Activated T-helper 2 cell treated with anti-CD3 and anti-CD28 coated beads, Interferon-gamma antibody, Interleukin-2, Interleukin-4, amounts not matched to agents 10 μg/mL and 5 μg/mL and 100 μg/mL, durations not matched to agents 14 hours and 24 hours and 36 hours (primary cell): ENCODE measurements around the gene GJC1. TPM values are rescaled to one million over a fixed set of nuclear protein-coding genes. Genes with fewer than 3 reads are reported as not detected.

ENCODE experiments used
- DNase-seq: peaks from one replicate; pipeline ENCODE4 v3.0.0; 2021; ENCODE audit warnings: low spot score
- H3K27ac Mint-ChIP-seq: one replicate; pipeline ENCODE4 v1.8.0; 2021; ENCODE audit warnings: mixed read lengths
- H3K27me3 Mint-ChIP-seq: one replicate; pipeline ENCODE4 v1.8.0; 2021; ENCODE audit warnings: low read depth, mixed read lengths
- H3K36me3 Mint-ChIP-seq: one replicate; pipeline ENCODE4 v1.8.0; 2021; ENCODE audit warnings: low read depth, mixed read lengths
- H3K4me1 Mint-ChIP-seq: one replicate; pipeline ENCODE4 v1.8.0; 2021; ENCODE audit warnings: low read depth, mixed read lengths
- H3K4me3 Mint-ChIP-seq: one replicate; pipeline ENCODE4 v1.8.0; 2021; ENCODE audit warnings: low read depth, mild to moderate bottlenecking, moderate library complexity, mixed read lengths
- H3K9me3 Mint-ChIP-seq: one replicate; pipeline ENCODE4 v1.8.0; 2021; ENCODE audit warnings: mixed read lengths
- intact Hi-C: fragments of 100-400 bp; cut with micrococcal nuclease; formaldehyde crosslinking; loops from one replicate; pipeline ENCODE4 v1.15.1; 2023
- total RNA-seq: library from RNA; stranded (reverse); gene quantifications from 2 replicates; pipeline ENCODE4 v1.2.3, GENCODE V29; 2022

Gene GJC1
- total RNA-seq, 1 donor from 2014 or later: 9.4 TPM

GRCh38 chr17:44808156-44808555 lies 21.9 kb downstream of the GJC1 start:
- no peak for DNase-seq
- no peak overlapping the region for H3K27ac Mint-ChIP-seq
- peaks cover 5% of the 10 kb centered on the region for H3K27me3 Mint-ChIP-seq

GRCh38 chr17:44807817-44808155 lies 22.3 kb downstream of the GJC1 start:
- no peaks in the 10 kb centered on the region for H3K9me3 Mint-ChIP-seq

More at GRCh38 chr17:44808156-44808555, 21.9 kb downstream of the GJC1 start:
- Mint-ChIP-seq H3K4me1 (no peaks in the 10 kb centered on the region), H3K9me3 (no peaks in the 10 kb centered on the region), H3K36me3 (no peaks in the 10 kb centered on the region), H3K4me3 (no peak overlapping the region)
- intact Hi-C loops: no loop called here

GRCh38 chr17:44807093-44807816 lies 22.8 kb downstream of the GJC1 start:
- Mint-ChIP-seq H3K36me3 (no peaks in the 10 kb centered on the region), H3K27me3 (peaks cover 6% of the 10 kb centered on the region), H3K27ac (no peak overlapping the region), H3K4me3 (no peak overlapping the region), H3K4me1 (no peaks in the 10 kb centered on the region), H3K9me3 (no peaks in the 10 kb centered on the region)
- no peak for DNase-seq
- intact Hi-C loops: no loop called here

More at GRCh38 chr17:44807817-44808155, 22.3 kb downstream of the GJC1 start:
- Mint-ChIP-seq H3K27me3 (peaks cover 6% of the 10 kb centered on the region), H3K4me3 (no peak overlapping the region), H3K27ac (no peak overlapping the region), H3K36me3 (no peaks in the 10 kb centered on the region), H3K4me1 (no peaks in the 10 kb centered on the region)
- intact Hi-C loops: no loop called here
- DNase-seq: no peak

GRCh38 chr17:44804302-44805089 lies 25.6 kb downstream of the GJC1 start:
- intact Hi-C loops: no loop called here
- no peaks in the 10 kb centered on the region for H3K9me3 Mint-ChIP-seq

GRCh38 chr17:44801880-44802279 lies 28.2 kb downstream of the GJC1 start:
- no peak for DNase-seq
- Mint-ChIP-seq H3K27me3 (peaks cover 5% of the 10 kb centered on the region), H3K4me3 (no peak overlapping the region), H3K36me3 (no peaks in the 10 kb centered on the region), H3K27ac (no peak overlapping the region), H3K9me3 (no peaks in the 10 kb centered on the region), H3K4me1 (peaks cover 8% of the 10 kb centered on the region)
- intact Hi-C loops: no loop called here

More at GRCh38 chr17:44804302-44805089, 25.6 kb downstream of the GJC1 start:
- no peak overlapping the region for H3K4me3 Mint-ChIP-seq
- no peaks in the 10 kb centered on the region for H3K36me3 Mint-ChIP-seq
- no peaks in the 10 kb centered on the region for H3K4me1 Mint-ChIP-seq
- H3K27me3 Mint-ChIP-seq: peaks cover 9% of the 10 kb centered on the region
- no peak for DNase-seq
- no peak overlapping the region for H3K27ac Mint-ChIP-seq

- Mint-ChIP-seq H3K4me1 (peaks cover 14% of the 10 kb centered on the region), H3K27ac (no peak overlapping the region), H3K4me3 (no peak overlapping the region), H3K9me3 (no peaks in the 10 kb centered on the region), H3K27me3 (peaks cover 5% of the 10 kb centered on the region), H3K36me3 (no peaks in the 10 kb centered on the region)
- no peak for DNase-seq
- intact Hi-C loops: no loop called here
These were observed 31.7 kb downstream of the GJC1 start for GRCh38 chr17:44798356-44798755.

GRCh38 chr17:44797802-44798201 lies 32.3 kb downstream of the GJC1 start:
- peaks cover 3% of the 10 kb centered on the region for H3K27me3 Mint-ChIP-seq
- intact Hi-C loops: no loop called here
- no peak overlapping the region for H3K27ac Mint-ChIP-seq
- no peak overlapping the region for H3K4me3 Mint-ChIP-seq
- H3K36me3 Mint-ChIP-seq: no peaks in the 10 kb centered on the region
- no peak for DNase-seq
- peaks cover 14% of the 10 kb centered on the region for H3K4me1 Mint-ChIP-seq
- no peaks in the 10 kb centered on the region for H3K9me3 Mint-ChIP-seq

GRCh38 chr17:44796731-44797130 lies 33.4 kb downstream of the GJC1 start:
- intact Hi-C loops: no loop called here
- Mint-ChIP-seq H3K36me3 (no peaks in the 10 kb centered on the region), H3K9me3 (no peaks in the 10 kb centered on the region), H3K4me3 (no peak overlapping the region), H3K4me1 (peaks cover 14% of the 10 kb centered on the region), H3K27ac (no peak overlapping the region), H3K27me3 (peaks cover 3% of the 10 kb centered on the region)
- DNase-seq: no peak

- intact Hi-C loops: no loop called here
- H3K9me3 Mint-ChIP-seq: no peaks in the 10 kb centered on the region
- H3K36me3 Mint-ChIP-seq: no peaks in the 10 kb centered on the region
These were observed 34.2 kb downstream of the GJC1 start for GRCh38 chr17:44795928-44796327.

GRCh38 chr17:44795421-44795820 lies 34.7 kb downstream of the GJC1 start:
- Mint-ChIP-seq H3K27me3 (no peaks in the 10 kb centered on the region), H3K4me3 (no peak overlapping the region), H3K9me3 (no peaks in the 10 kb centered on the region), H3K27ac (no peak overlapping the region), H3K4me1 (peaks cover 14% of the 10 kb centered on the region), H3K36me3 (no peaks in the 10 kb centered on the region)
- intact Hi-C loops: no loop called here
- DNase-seq: no peak

More at GRCh38 chr17:44795928-44796327, 34.2 kb downstream of the GJC1 start:
- H3K27ac Mint-ChIP-seq: no peak overlapping the region
- peaks cover 14% of the 10 kb centered on the region for H3K4me1 Mint-ChIP-seq
- no peak for DNase-seq
- no peaks in the 10 kb centered on the region for H3K27me3 Mint-ChIP-seq
- no peak overlapping the region for H3K4me3 Mint-ChIP-seq

GRCh38 chr17:44794851-44795413 lies 35.2 kb downstream of the GJC1 start:
- intact Hi-C loops: no loop called here
- Mint-ChIP-seq H3K27ac (peak overlapping the region; percentile 9), H3K36me3 (no peaks in the 10 kb centered on the region), H3K9me3 (no peaks in the 10 kb centered on the region), H3K4me3 (no peak overlapping the region), H3K4me1 (peaks cover 14% of the 10 kb centered on the region), H3K27me3 (no peaks in the 10 kb centered on the region)
- DNase-seq: no peak

GRCh38 chr17:44793885-44794842 lies 35.9 kb downstream of the GJC1 start:
- intact Hi-C loops: no loop called here
- peaks cover 14% of the 10 kb centered on the region for H3K4me1 Mint-ChIP-seq
- no peak for DNase-seq
- no peaks in the 10 kb centered on the region for H3K36me3 Mint-ChIP-seq
- no peak overlapping the region for H3K4me3 Mint-ChIP-seq
- no peaks in the 10 kb centered on the region for H3K9me3 Mint-ChIP-seq
- H3K27ac Mint-ChIP-seq: peak overlapping the region; percentile 9
- H3K27me3 Mint-ChIP-seq: no peaks in the 10 kb centered on the region
